ENCODE measurements around the gene CAMK1D.

DNA sequence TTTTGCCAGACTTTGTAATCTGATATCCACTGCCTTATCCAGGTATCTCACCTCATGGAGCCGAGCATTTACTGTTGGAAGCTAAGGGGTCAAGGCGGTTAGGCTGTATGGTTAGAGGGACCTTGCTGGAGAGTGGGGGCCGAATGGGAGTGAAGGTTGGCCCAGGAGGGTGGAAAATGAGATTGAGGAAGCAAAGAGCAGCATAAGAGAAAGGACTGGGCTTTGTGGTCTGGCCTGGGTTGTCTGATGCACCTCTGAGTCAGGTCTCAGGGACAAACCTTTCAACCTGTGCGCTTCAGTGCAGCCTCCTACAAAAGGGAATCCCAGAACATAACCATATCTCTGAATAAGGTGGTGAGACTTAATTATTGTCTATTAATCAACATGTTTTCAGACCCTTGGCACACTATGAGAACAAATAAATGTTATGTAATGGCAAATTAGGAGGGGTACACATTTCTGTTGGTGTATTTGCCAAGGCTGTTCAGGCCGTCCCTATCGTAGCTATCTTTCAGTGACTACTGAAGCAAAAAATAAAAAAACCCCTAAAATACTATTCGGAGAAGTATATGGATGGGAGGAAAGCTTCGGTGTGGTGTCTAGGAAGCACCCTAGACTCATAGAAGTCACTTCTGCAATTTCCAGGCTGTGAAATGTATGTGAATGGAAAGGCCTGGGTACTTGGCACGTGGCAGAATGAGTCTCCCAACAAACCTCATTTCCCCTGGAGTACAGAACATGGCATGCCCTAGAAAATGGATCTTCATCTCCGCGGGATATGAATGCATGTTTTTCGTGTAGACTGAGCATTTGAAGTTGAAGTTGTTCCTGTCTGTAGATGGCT lies 4.3 kb downstream of the CAMK1D start:
- TF ChIP-seq, protein P1, sequence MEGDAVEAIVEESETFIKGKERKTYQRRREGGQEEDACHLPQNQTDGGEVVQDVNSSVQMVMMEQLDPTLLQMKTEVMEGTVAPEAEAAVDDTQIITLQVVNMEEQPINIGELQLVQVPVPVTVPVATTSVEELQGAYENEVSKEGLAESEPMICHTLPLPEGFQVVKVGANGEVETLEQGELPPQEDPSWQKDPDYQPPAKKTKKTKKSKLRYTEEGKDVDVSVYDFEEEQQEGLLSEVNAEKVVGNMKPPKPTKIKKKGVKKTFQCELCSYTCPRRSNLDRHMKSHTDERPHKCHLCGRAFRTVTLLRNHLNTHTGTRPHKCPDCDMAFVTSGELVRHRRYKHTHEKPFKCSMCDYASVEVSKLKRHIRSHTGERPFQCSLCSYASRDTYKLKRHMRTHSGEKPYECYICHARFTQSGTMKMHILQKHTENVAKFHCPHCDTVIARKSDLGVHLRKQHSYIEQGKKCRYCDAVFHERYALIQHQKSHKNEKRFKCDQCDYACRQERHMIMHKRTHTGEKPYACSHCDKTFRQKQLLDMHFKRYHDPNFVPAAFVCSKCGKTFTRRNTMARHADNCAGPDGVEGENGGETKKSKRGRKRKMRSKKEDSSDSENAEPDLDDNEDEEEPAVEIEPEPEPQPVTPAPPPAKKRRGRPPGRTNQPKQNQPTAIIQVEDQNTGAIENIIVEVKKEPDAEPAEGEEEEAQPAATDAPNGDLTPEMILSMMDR (IDR thresholded peaks at IDR 0.05; ENCODE audit: low read depth, low read length), result no peak
- TF ChIP-seq, protein P2, sequence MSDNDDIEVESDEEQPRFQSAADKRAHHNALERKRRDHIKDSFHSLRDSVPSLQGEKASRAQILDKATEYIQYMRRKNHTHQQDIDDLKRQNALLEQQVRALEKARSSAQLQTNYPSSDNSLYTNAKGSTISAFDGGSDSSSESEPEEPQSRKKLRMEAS (IDR thresholded peaks at IDR 0.05; ENCODE audit: low read depth, low read length), result no peak
- TF ChIP-seq MYC (IDR thresholded peaks at IDR 0.05; ENCODE audit: low read depth, low read length), result no peak

Measured in NB4 (cell line).